Ishikawa (cell line): ENCODE data around the gene KRT27.

Experiments
- CEBPB ChIP-seq: IDR thresholded peaks from 2 replicates; pipeline ENCODE4 v1.6.1; 2012
- CREB1 ChIP-seq: IDR thresholded peaks from 2 replicates; pipeline ENCODE4 v1.6.1; 2012; ENCODE audit warnings: low read depth
- EGR1 ChIP-seq: IDR thresholded peaks from 2 replicates; pipeline ENCODE4 v1.6.1; 2012
- EP300 ChIP-seq: IDR thresholded peaks from 2 replicates; pipeline ENCODE4 v1.6.1; 2012; ENCODE audit warnings: borderline replicate concordance
- FOXM1 ChIP-seq: IDR thresholded peaks from 2 replicates; pipeline ENCODE4 v1.6.1; 2012; ENCODE audit warnings: low read depth, borderline replicate concordance
- MAX ChIP-seq: IDR thresholded peaks from 2 replicates; pipeline ENCODE4 v1.6.1; 2012
- NFIC ChIP-seq: IDR thresholded peaks from 2 replicates; pipeline ENCODE4 v1.6.1; 2012
- RAD21 ChIP-seq: IDR thresholded peaks from 2 replicates; pipeline ENCODE4 v1.6.1; 2012; ENCODE audit warnings: low read depth
- REST ChIP-seq: IDR thresholded peaks from 2 replicates; pipeline ENCODE4 v1.6.1; 2012; ENCODE audit warnings: low read depth, mild to moderate bottlenecking
- TAF1 ChIP-seq: IDR thresholded peaks from 2 replicates; pipeline ENCODE4 v1.6.1; 2012; ENCODE audit warnings: low read depth, mild to moderate bottlenecking
- TCF12 ChIP-seq: IDR thresholded peaks from 2 replicates; pipeline ENCODE4 v1.6.1; 2012; ENCODE audit warnings: low read depth
- TEAD4 ChIP-seq: IDR thresholded peaks from 2 replicates; pipeline ENCODE4 v1.6.1; 2012
- USF1 ChIP-seq: IDR thresholded peaks from 2 replicates; pipeline ENCODE4 v1.6.1; 2012
- YY1 ChIP-seq: IDR thresholded peaks from 2 replicates; pipeline ENCODE4 v1.6.1; 2012; ENCODE audit warnings: low read depth
- ZBTB7A ChIP-seq: IDR thresholded peaks from 2 replicates; pipeline ENCODE4 v1.6.1; 2012; ENCODE audit warnings: low read depth

Gene KRT27

GRCh38 chr17:40779181-40779909 is 3.0 kb downstream of the KRT27 start:
- no peak for TF ChIP-seq NFIC
- no peak for TF ChIP-seq TCF12
- no peak for TF ChIP-seq CREB1
- TF ChIP-seq RAD21, result no peak
- no peak for TF ChIP-seq YY1
- no peak for TF ChIP-seq TAF1
- no peak for TF ChIP-seq ZBTB7A
- TF ChIP-seq MAX, result no peak
- no peak for TF ChIP-seq REST
- TF ChIP-seq USF1, result no peak
- no peak for TF ChIP-seq CEBPB
- TF ChIP-seq EGR1, result no peak
- TF ChIP-seq TEAD4, result no peak

GRCh38 chr17:40778461-40778860 is 3.9 kb downstream of the KRT27 start:
- TF ChIP-seq FOXM1 (no peak), YY1 (no peak), RAD21 (no peak), NFIC (no peak), USF1 (no peak), MAX (no peak), EGR1 (no peak), TCF12 (no peak)

GRCh38 chr17:40777971-40778370 is 4.4 kb downstream of the KRT27 start:
- TF ChIP-seq ZBTB7A (no peak), NFIC (no peak), USF1 (no peak), TAF1 (no peak)

GRCh38 chr17:40777459-40777858 is 4.9 kb downstream of the KRT27 start:
- no peak for TF ChIP-seq TAF1

GRCh38 chr17:40775945-40776344 is 6.4 kb downstream of the KRT27 start:
- no peak for TF ChIP-seq EP300
- no peak for TF ChIP-seq USF1
- TF ChIP-seq CEBPB, result no peak

- TF ChIP-seq TEAD4, result no peak
Observed at GRCh38 chr17:40772101-40772500, 10.2 kb downstream of the KRT27 start, which contains the start of gene KRT26. TSS of gene KRT26 (minus strand) at chr17:40772201. CDS start at chr17:40772113, 88 bp downstream.

- TF ChIP-seq REST, result no peak
- no peak for TF ChIP-seq TAF1
- TF ChIP-seq MAX, result no peak
- no peak for TF ChIP-seq YY1
Observed at GRCh38 chr17:40765657-40766056, 16.7 kb downstream of the KRT27 start.
